Mononuclear cell (primary cell): Measurements from ENCODE around the gene MBNL1. TPM values are rescaled to one million over a fixed set of nuclear protein-coding genes. Genes with fewer than 3 reads are reported as not detected.

Experiments
- H3K27me3 ChIP-seq: 2 replicates; pipeline ENCODE4 v1.6.0; 2011; ENCODE audit warnings: low read length, control low read depth; ENCODE audit not compliant: insufficient read depth
- H3K4me1 ChIP-seq: 2 replicates; pipeline ENCODE4 v1.5.1; 2011; ENCODE audit warnings: mild to moderate bottlenecking, low read length, control low read depth; ENCODE audit not compliant: insufficient read depth
- H3K4me3 ChIP-seq: 2 replicates; pipeline ENCODE4 v1.5.1; 2011; ENCODE audit warnings: mild to moderate bottlenecking, low read length, moderate library complexity
- H3K9me3 ChIP-seq: 2 replicates; pipeline ENCODE4 v1.5.1; 2011; ENCODE audit warnings: low read depth, mild to moderate bottlenecking, control low read depth, low read length
- total RNA-seq: library from RNA; depleted of rRNA; stranded (reverse); fragments of >200 nt; gene quantifications from one replicate; pipeline ENCODE4 v1.2.3, GENCODE V29; 2012

The MBNL1 gene
- total RNA-seq, 1 donor, result 929 TPM

DNA sequence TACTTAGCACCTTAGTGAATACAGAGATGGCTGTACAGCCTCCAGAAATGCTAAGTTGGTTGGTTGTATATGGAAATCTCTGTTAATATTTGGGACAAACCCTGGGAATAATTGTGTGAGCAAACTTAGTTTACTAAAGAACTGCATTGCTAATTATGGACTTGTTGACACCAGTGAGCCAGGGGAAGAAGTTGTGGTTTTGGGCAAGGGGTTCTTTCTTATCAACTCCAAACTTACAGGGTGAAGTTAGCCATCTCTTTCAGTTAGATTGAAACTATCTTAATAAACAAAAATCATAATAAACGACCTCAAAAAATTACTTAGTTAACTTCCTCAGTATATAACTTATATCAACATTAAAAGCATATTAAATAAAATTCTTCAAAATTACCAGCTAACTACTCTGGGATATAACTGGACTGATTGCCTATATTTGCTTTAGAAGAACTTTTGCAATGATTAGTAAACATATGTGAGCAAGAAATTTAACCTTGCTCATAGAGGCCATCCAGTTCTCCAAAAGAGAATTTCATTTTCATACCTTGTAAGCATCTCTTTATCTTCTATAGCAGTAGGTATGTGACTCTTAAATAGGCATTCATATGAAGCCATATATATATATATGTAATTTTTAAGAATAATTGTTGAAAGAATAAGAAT lies 24.7 kb downstream of the MBNL1 start:
- Histone ChIP-seq H3K9me3 (no peaks in the 10 kb centered on the region), H3K27me3 (no peaks in the 10 kb centered on the region), H3K4me1 (peaks cover 53% of the 10 kb centered on the region), H3K4me3 (no peak overlapping the region)

DNA sequence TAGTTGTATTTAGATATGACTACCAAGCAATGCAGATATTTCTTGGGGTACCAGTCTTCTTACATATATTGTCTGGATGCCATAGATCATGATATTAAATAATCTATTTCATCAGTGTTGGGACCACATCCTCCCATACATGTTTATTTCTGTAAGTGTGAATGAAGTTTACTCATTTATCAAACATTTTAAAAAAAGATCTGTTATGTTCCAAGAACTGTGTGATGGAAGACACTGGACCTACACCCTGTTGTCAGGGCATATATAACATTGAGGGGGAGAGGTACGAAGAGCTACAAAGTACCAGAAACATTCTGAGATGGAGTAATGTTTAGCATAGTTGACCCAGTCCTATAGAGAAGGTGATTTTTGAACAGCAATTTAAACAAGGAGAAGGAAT lies 26.6 kb downstream of the MBNL1 start:
- Histone ChIP-seq H3K9me3 (no peaks in the 10 kb centered on the region), H3K27me3 (no peaks in the 10 kb centered on the region), H3K4me1 (peaks cover 71% of the 10 kb centered on the region), H3K4me3 (no peak overlapping the region)

GRCh38 chr3:152295806-152296205 lies 27.1 kb downstream of the MBNL1 start:
- H3K9me3 ChIP-seq, result no peaks in the 10 kb centered on the region
- H3K27me3 ChIP-seq, result no peaks in the 10 kb centered on the region
- H3K4me1 ChIP-seq, result peaks cover 76% of the 10 kb centered on the region
- no peak overlapping the region for H3K4me3 ChIP-seq

GRCh38 chr3:152296382-152296781 lies 27.7 kb downstream of the MBNL1 start:
- no peak overlapping the region for H3K4me3 ChIP-seq
- no peaks in the 10 kb centered on the region for H3K27me3 ChIP-seq
- no peaks in the 10 kb centered on the region for H3K9me3 ChIP-seq
- H3K4me1 ChIP-seq, result peaks cover 76% of the 10 kb centered on the region

DNA sequence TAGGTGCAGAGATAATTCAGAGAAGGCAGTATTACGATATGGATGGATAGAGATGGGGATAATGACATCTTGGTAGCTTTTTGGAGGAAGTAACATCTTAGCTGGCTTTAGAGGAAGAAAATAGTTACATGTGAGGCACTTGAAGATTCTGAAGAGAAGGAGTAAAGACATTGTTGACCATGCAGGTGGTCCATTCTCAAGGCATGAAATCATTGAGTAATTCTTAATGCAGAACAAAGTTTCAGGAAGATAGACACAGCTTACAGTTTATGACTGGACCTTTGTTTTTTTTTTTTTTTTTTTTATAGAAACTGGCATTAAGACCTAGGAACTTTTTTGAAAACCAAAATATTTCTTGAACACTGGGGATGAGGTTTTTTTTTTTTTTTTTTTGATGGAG lies 28.2 kb downstream of the MBNL1 start:
- Histone ChIP-seq H3K9me3 (no peaks in the 10 kb centered on the region), H3K4me1 (peaks cover 76% of the 10 kb centered on the region), H3K4me3 (no peak overlapping the region), H3K27me3 (no peaks in the 10 kb centered on the region)

DNA sequence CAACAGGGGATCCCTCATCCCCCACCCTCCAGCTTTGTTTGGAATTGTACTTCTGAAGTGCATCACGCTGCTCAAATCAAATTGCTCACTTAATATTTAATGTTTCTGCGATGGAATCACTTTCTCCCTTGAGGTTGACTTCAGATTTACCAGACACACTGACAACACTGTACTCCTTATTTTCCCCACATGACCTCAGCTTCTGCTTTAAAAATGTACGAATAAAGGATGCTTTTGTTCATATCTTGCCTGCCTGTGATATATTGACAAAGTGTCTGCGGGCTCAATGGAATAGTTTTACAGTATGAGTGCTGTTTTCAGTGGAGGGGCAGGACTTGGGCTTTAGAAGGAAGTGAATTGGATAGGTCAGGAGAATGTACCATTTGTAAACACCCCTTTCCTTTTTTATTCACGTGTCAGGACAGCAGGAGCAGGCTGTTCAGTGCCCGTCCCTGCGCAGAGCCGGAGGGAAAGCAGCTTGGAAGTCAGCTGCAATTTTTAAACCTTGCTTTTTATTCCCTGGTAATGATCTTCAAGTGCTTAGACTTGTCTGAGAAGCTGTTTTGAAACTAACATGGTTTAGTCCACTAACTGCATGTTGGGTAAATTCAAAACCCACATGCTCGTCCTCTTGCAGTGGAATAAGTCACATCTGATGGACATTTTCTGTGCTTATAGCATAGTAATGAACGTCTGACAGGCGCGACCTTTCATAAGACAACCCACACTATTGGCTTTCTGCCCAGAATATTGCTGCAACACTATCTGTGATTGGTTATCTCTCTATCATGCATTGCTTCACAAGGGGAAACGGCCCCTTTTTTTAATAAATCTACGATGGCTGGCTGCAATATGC lies 29.9 kb downstream of the MBNL1 start:
- H3K9me3 ChIP-seq, result no peaks in the 10 kb centered on the region
- H3K4me3 ChIP-seq, result peak overlapping the region; percentile 15
- H3K27me3 ChIP-seq, result no peaks in the 10 kb centered on the region
- H3K4me1 ChIP-seq, result peaks cover 68% of the 10 kb centered on the region

DNA sequence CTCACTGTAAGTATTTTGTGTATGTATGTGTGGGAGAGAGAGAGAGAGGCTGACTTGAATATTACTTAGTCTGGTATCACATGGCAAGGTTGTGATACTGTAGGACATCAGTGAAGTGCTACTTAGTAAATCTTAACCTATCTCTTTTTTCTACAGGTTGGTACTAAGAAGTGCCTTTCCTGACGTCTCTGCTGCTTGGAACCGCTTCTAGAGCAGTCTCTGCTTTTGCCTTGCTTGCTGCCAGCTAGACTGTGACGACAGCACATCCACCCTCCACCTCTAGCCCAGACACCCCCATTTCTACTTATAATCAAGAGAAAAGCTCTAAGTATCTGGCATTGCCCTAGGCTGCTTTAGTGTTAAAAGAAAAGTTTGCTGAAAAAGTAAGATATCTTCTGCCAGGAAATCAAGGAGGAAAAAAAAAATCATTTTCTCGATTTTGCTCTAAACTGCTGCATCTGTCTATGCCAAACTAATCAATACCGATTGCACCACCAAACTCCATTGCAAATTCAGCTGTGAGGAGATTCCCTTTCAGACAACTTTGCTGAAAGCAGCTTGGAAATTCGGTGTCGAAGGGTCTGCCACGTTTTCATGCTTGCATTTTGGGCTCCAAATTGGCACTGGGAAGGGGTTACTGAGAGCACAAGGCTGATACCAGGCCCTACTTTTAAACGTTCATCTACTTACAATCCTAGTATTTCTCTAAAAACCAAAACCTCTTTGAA lies 30.7 kb downstream of the MBNL1 start:
- Histone ChIP-seq H3K4me3 (no peak overlapping the region), H3K4me1 (peaks cover 68% of the 10 kb centered on the region), H3K27me3 (no peaks in the 10 kb centered on the region), H3K9me3 (no peaks in the 10 kb centered on the region)

- no peaks in the 10 kb centered on the region for H3K9me3 ChIP-seq
- no peak overlapping the region for H3K4me3 ChIP-seq
- no peaks in the 10 kb centered on the region for H3K27me3 ChIP-seq
- H3K4me1 ChIP-seq, result peaks cover 72% of the 10 kb centered on the region
Measured at GRCh38 chr3:152300029-152300731, 31.5 kb downstream of the MBNL1 start.

DNA sequence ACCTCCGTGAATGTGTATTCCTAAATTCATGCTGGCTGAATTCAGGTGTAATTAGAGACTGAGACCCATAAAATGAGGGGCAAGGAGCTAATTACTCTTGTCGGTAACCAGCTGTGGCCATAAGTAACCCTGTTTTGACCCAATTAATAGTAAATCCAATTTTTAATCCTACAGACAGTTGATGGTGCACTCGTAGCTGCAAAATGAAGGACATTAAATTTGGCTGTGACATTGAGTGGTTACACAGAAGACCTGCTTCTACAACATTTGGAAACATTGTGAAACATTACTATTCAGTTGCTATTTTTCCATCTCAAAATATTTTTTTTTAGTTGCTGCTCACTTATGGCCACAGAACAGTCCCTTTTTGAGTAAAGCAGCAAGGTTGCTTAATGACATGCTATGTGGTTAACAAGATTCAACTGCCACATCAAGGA lies 33.0 kb downstream of the MBNL1 start:
- Histone ChIP-seq H3K4me3 (no peak overlapping the region), H3K27me3 (no peaks in the 10 kb centered on the region), H3K4me1 (peaks cover 68% of the 10 kb centered on the region), H3K9me3 (no peaks in the 10 kb centered on the region)

- H3K4me3 ChIP-seq, result no peak overlapping the region
- H3K4me1 ChIP-seq, result peaks cover 60% of the 10 kb centered on the region
- H3K9me3 ChIP-seq, result no peaks in the 10 kb centered on the region
- H3K27me3 ChIP-seq, result no peaks in the 10 kb centered on the region
Measured at GRCh38 chr3:152302521-152303021, 33.8 kb downstream of the MBNL1 start.

DNA sequence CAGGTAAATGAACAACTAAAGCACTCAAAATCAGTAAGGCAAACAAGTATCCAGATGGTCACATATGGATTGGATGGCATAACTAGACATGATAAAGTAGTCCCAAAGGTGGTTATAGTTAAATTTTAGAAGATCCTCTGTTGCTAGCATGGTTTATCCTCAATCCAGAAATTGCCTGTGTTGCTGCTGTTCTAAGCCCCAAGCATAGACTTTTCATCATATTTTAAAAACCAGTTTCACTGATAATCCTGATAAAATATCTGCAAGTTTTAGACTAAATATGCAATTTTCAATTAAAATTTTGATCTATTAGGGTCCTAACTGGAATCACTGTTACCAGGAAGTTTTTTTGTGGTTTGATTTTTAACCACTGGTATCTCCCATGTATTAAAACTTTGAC lies 35.4 kb downstream of the MBNL1 start:
- Histone ChIP-seq H3K9me3 (no peaks in the 10 kb centered on the region), H3K27me3 (no peaks in the 10 kb centered on the region), H3K4me3 (no peak overlapping the region), H3K4me1 (peaks cover 58% of the 10 kb centered on the region)

GRCh38 chr3:152305075-152305474 lies 36.3 kb downstream of the MBNL1 start:
- Histone ChIP-seq H3K4me3 (no peak overlapping the region), H3K4me1 (peaks cover 53% of the 10 kb centered on the region), H3K27me3 (no peaks in the 10 kb centered on the region), H3K9me3 (no peaks in the 10 kb centered on the region)

GRCh38 chr3:152307829-152308474 lies 39.2 kb downstream of the MBNL1 start:
- H3K4me3 ChIP-seq, result no peak overlapping the region
- peaks cover 34% of the 10 kb centered on the region for H3K4me1 ChIP-seq
- no peaks in the 10 kb centered on the region for H3K9me3 ChIP-seq
- no peaks in the 10 kb centered on the region for H3K27me3 ChIP-seq

GRCh38 chr3:152308475-152308844 lies 39.7 kb downstream of the MBNL1 start:
- Histone ChIP-seq H3K27me3 (no peaks in the 10 kb centered on the region), H3K4me3 (no peak overlapping the region), H3K4me1 (peaks cover 34% of the 10 kb centered on the region), H3K9me3 (no peaks in the 10 kb centered on the region)
